Neural crest cell (in vitro differentiated cells): ENCODE results near the gene ERBB2. TPM values are rescaled to one million over a fixed set of nuclear protein-coding genes. Genes with fewer than 3 reads are reported as not detected.

ENCODE experiments used
- DNase-seq: peaks from one replicate; pipeline ENCODE4 v3.0.0; 2021; ENCODE audit warnings: low read depth, mixed read lengths, low spot score
- H3K27ac Mint-ChIP-seq: one replicate; pipeline ENCODE4 v1.8.0; 2021; ENCODE audit warnings: mild to moderate bottlenecking, mixed read lengths; ENCODE audit not compliant: unreplicated experiment
- H3K27me3 Mint-ChIP-seq: 2 replicates; pipeline ENCODE4 v1.8.0; 2021; ENCODE audit warnings: low read depth, mild to moderate bottlenecking, mixed read lengths
- H3K36me3 Mint-ChIP-seq: 2 replicates; pipeline ENCODE4 v1.8.0; 2021; ENCODE audit warnings: low read depth, mild to moderate bottlenecking, mixed read lengths
- H3K4me1 Mint-ChIP-seq: 2 replicates; pipeline ENCODE4 v1.8.0; 2021; ENCODE audit warnings: mixed read lengths
- H3K4me3 Mint-ChIP-seq: one replicate; pipeline ENCODE4 v1.8.0; 2021; ENCODE audit warnings: mild to moderate bottlenecking, mixed read lengths
- H3K9me3 Mint-ChIP-seq: 2 replicates; pipeline ENCODE4 v1.8.0; 2021; ENCODE audit warnings: mixed read lengths
- CTCF ChIP-seq: fragments of 200-600 bp; sonication (generic); conservative IDR thresholded peaks from 2 replicates; pipeline ENCODE4 v1.5.0; 2021; ENCODE audit warnings: antibody characterized with exemption, mild to moderate bottlenecking
- total RNA-seq: library from RNA; stranded (reverse); gene quantifications from 2 replicates; pipeline ENCODE4 v1.2.1, GENCODE V29; 2021

Gene ERBB2
- total RNA-seq, 1 donor from 2014 or later: 78.4 TPM

GRCh38 chr17:39679521-39680192 lies 20.2 kb upstream of the ERBB2 start:
- H3K4me3 Mint-ChIP-seq: no peak overlapping the region
- no peak for DNase-seq
- no peak overlapping the region for H3K27ac Mint-ChIP-seq
- H3K4me1 Mint-ChIP-seq: no peaks in the 10 kb centered on the region
- H3K9me3 Mint-ChIP-seq: no peaks in the 10 kb centered on the region
- peaks cover 7% of the 10 kb centered on the region for H3K36me3 Mint-ChIP-seq
- H3K27me3 Mint-ChIP-seq: no peaks in the 10 kb centered on the region
- no peak for TF ChIP-seq CTCF

GRCh38 chr17:39683295-39683939 lies 16.4 kb upstream of the ERBB2 start:
- H3K4me3 Mint-ChIP-seq: no peak overlapping the region
- H3K27ac Mint-ChIP-seq: peak overlapping the region; percentile 13
- peaks cover 3% of the 10 kb centered on the region for H3K9me3 Mint-ChIP-seq
- no peaks in the 10 kb centered on the region for H3K27me3 Mint-ChIP-seq
- peaks cover 13% of the 10 kb centered on the region for H3K4me1 Mint-ChIP-seq
- TF ChIP-seq CTCF: no peak
- H3K36me3 Mint-ChIP-seq: peaks cover 7% of the 10 kb centered on the region
- no peak for DNase-seq

GRCh38 chr17:39684369-39685192 lies 15.3 kb upstream of the ERBB2 start:
- H3K4me1 Mint-ChIP-seq: peaks cover 21% of the 10 kb centered on the region

GRCh38 chr17:39687101-39687545 lies 12.7 kb upstream of the ERBB2 start:
- Mint-ChIP-seq H3K4me3 (peak overlapping the region; percentile 99), H3K9me3 (peaks cover 3% of the 10 kb centered on the region), H3K27me3 (no peaks in the 10 kb centered on the region), H3K4me1 (peaks cover 21% of the 10 kb centered on the region), H3K36me3 (peaks cover 7% of the 10 kb centered on the region), H3K27ac (no peak overlapping the region)
- DNase-seq: no peak
- TF ChIP-seq CTCF: no peak

More at GRCh38 chr17:39684369-39685192, 15.3 kb upstream of the ERBB2 start:
- no peak for DNase-seq
- no peak for TF ChIP-seq CTCF
- Mint-ChIP-seq H3K4me3 (no peak overlapping the region), H3K9me3 (peaks cover 3% of the 10 kb centered on the region), H3K27me3 (no peaks in the 10 kb centered on the region), H3K27ac (no peak overlapping the region), H3K36me3 (peaks cover 7% of the 10 kb centered on the region)
